Ascending aorta (tissue), 2 donors: ENCODE results near the gene LSM12. TPM values are rescaled to one million over a fixed set of nuclear protein-coding genes. Genes with fewer than 3 reads are reported as not detected.
"Not testable (repeated sequence)": the region's sequence is repeated elsewhere in the genome, so short reads cannot be mapped to it uniquely, and the experiment has no call there.

Experiments used
- DNase-seq, 2 donors: peaks; one replicate each; pipeline ENCODE4 v3.0.0-alpha.2; 2019; ENCODE audit warnings: low spot score in 2 of 2
- H3K27ac ChIP-seq, 2 donors: fragments of 200-600 bp; sonication (generic); one replicate each; pipeline ENCODE4 v1.5.1; 2016 to 2017; ENCODE audit warnings: mild to moderate bottlenecking in 1 of 2
- H3K27me3 ChIP-seq: fragments of 200-600 bp; sonication (generic); one replicate; pipeline ENCODE4 v1.5.1; 2017
- H3K36me3 ChIP-seq, 2 donors: fragments of 200-600 bp; sonication (generic); one replicate each; pipeline ENCODE4 v1.5.1; 2016
- H3K4me1 ChIP-seq, 2 donors: fragments of 200-600 bp; sonication (generic); one replicate each; pipeline ENCODE4 v1.5.1; 2016 to 2017; ENCODE audit warnings: mild to moderate bottlenecking in 1 of 2
- H3K4me3 ChIP-seq, 2 donors: fragments of 200-600 bp; sonication (generic); one replicate each; pipeline ENCODE4 v1.5.1; 2016 to 2017; ENCODE audit warnings: mild to moderate bottlenecking in 1 of 2
- H3K9me3 ChIP-seq, 2 donors: fragments of 200-600 bp; sonication (generic); one replicate each; pipeline ENCODE4 v1.5.1; 2016
- CTCF ChIP-seq, 3 experiments: fragments of 200-600 bp in 2 of 3; fragments of 450-650 bp in 1 of 3; sonication (generic) in 2 of 3; IDR thresholded peaks; one replicate each; pipeline ENCODE4 v1.5.1; 2016 to 2019; ENCODE audit warnings: antibody characterized with exemption in 3 of 3, mild to moderate bottlenecking in 1 of 3, moderate library complexity in 1 of 3
- intact Hi-C: fragments of 100-400 bp; cut with DNase I; formaldehyde crosslinking; loops from one replicate; pipeline ENCODE4 v1.15.1; 2023
- total RNA-seq: library from RNA; depleted of rRNA; stranded (reverse); fragments of >200 nt; gene quantifications from one replicate; pipeline ENCODE4 v1.1.0, GENCODE V29; 2016

Gene LSM12
- total RNA-seq, 1 donor from 2014 or later = 12.5 TPM

- no peak for DNase-seq
- Histone ChIP-seq H3K27me3 (no peaks in the 10 kb centered on the region), H3K9me3 (no peaks in the 10 kb centered on the region), H3K27ac (no peak overlapping the region), H3K36me3 (peaks cover 18 to 28% of the 10 kb centered on the region in 2 donors), H3K4me3 (no peak overlapping the region), H3K4me1 (no peaks in the 10 kb centered on the region)
- intact Hi-C loops = loop anchor here (1.0 kb wide), 1 partner anchor 29 kb away; no protein-coding TSS in a partner anchor
- no peak for TF ChIP-seq CTCF (IDR thresholded peaks at IDR 0.05)
Observed at GRCh38 chr17:44029736-44030135, 36.7 kb downstream of the LSM12 start.

GRCh38 chr17:44024853-44025252, 41.6 kb downstream of the LSM12 start:
- no peaks in the 10 kb centered on the region for H3K27me3 ChIP-seq
- no peaks in the 10 kb centered on the region for H3K4me1 ChIP-seq
- H3K4me3 ChIP-seq = no peak overlapping the region
- no peaks in the 10 kb centered on the region for H3K36me3 ChIP-seq
- DNase-seq = no peak
- H3K27ac ChIP-seq = no peak overlapping the region
- H3K9me3 ChIP-seq = no peaks in the 10 kb centered on the region
- intact Hi-C loops = no loop called here
- TF ChIP-seq CTCF (IDR thresholded peaks at IDR 0.05) = no peak

DNA sequence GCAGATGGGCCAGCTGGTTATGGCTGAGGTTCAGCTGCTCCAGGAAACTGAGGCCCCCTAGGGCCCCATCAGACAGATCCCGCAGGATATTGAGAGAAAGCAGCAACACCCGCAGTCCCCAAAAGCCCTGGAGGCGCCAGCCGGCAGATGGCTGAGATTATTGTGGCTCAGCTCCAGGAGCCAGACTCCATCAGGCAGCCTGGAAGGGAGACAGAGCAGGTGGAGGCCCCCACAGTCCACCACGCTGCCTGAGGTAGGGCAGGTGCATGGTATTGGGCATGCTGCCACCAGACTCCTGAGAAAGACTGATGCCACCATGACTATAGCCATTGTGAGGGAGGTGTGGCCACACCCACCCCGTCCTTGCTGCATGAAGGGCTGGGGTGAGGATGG, 42.2 kb downstream of the LSM12 start:
- Histone ChIP-seq H3K27ac (no peak overlapping the region), H3K9me3 (no peaks in the 10 kb centered on the region), H3K27me3 (no peaks in the 10 kb centered on the region), H3K4me1 (no peaks in the 10 kb centered on the region), H3K36me3 (no peaks in the 10 kb centered on the region), H3K4me3 (no peak overlapping the region)
- DNase-seq = no peak
- no peak for TF ChIP-seq CTCF (IDR thresholded peaks at IDR 0.05)
- intact Hi-C loops = no loop called here

DNA sequence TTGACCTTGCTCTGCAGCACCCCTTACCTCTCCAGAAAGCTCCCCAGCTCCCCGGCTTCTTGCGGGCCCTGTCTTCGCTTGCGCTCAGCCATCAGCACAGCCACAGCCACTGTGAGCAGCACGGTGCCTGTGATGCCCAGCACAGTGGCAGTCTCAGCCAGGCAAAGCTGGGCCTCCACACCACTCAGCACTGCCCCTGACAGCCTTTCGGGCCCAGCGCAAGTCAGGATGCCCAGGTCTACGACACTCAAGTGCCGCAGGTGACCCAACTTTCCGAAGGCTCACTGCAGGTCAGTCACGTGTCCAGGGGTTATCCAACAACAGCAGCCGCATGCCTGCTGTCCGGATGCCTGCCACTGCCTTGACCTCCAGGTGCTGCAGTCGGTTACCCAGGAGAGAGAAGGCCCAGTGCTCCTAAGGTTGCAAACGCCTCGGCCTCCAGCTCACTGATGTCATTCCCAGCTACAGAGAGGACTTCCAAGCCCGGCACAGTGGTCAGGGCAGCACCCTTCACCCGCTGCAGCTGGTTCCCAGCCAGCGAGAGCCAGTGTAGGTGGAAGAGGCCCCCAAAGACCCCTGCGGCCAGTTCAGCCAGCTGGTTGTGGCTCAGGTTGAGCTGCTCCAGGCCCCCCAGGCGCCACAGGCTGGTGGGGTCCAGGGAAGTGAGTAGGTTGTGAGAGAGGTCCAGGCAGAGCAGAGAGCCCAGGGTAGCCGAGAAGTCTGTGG, 42.8 kb downstream of the LSM12 start:
- H3K27ac ChIP-seq = no peak overlapping the region
- no peak for DNase-seq
- TF ChIP-seq CTCF (IDR thresholded peaks at IDR 0.05) = no peak
- no peaks in the 10 kb centered on the region for H3K9me3 ChIP-seq
- no peaks in the 10 kb centered on the region for H3K4me1 ChIP-seq
- intact Hi-C loops = no loop called here
- H3K4me3 ChIP-seq = no peak overlapping the region
- H3K36me3 ChIP-seq = no peaks in the 10 kb centered on the region
- no peaks in the 10 kb centered on the region for H3K27me3 ChIP-seq

DNA sequence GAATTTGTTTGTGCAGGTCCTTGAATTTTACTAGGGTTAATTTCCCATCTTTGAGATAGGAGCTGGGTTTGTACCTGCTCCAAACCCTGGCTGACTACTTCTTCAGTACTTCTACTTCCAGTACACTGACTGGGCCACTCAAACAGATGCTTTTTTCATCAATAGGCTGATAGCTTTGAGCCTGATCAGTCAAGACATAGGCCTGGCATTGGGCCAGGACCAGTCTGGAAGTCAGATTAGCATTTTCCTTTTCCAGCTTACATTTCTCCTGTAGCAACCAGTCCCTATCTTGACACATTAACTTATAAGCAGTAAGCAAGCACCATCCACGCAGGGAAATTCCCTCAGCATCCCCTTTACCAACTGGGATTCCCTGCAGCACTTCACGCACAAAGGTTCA, 44.2 kb downstream of the LSM12 start:
- Histone ChIP-seq H3K27ac (no peak overlapping the region), H3K4me3 (no peak overlapping the region), H3K36me3 (no peaks in the 10 kb centered on the region), H3K4me1 (no peaks in the 10 kb centered on the region), H3K9me3 (no peaks in the 10 kb centered on the region), H3K27me3 (no peaks in the 10 kb centered on the region)
- intact Hi-C loops = no loop called here
- no peak for DNase-seq
- TF ChIP-seq CTCF (IDR thresholded peaks at IDR 0.05) = no peak

GRCh38 chr17:44021227-44021626, 45.2 kb downstream of the LSM12 start:
- DNase-seq, intact Hi-C loops, H3K27me3 ChIP-seq, H3K27ac ChIP-seq, H3K4me1 ChIP-seq, H3K4me3 ChIP-seq, H3K36me3 ChIP-seq, H3K9me3 ChIP-seq: not testable (repeated sequence)
